ENCODE measurements around the gene SIRPA.

SIRPA gene

DNA sequence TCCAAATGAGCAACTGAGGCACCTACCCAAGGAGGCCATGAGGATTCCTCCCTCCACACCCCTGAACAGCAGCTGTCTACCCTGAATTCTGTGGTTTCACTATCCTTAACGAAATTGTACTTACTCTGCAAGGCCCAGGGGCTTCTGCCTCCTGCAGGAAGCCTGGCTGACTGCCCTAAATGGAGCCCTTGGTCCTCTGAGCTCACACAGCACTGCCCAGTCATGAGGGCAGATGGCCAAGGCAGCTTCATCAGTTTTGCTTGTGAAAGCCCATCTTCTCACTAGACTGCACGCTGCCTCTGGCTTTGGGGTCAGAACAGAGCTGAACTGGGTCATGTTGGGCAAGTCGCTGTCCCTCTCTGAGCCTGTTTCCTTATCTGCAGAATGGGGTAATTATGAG is 26.4 kb upstream of the SIRPA start:
- Histone ChIP-seq H3K4me3 (ENCODE audit: low read length) (no peak overlapping the region), H3K4me1 (ENCODE audit: low read length) (peaks cover 39% of the 10 kb centered on the region), H3K27me3 (ENCODE audit: low read depth, low read length) (peaks cover 83% of the 10 kb centered on the region), H3K79me2 (ENCODE audit: low read length) (no peaks in the 10 kb centered on the region), H3K9ac (ENCODE audit: low read length) (no peak overlapping the region), H3K4me2 (ENCODE audit: low read length) (peak overlapping the region; percentile 10; the same call in 1 of the 2 replicates), H3K9me3 (ENCODE audit: insufficient read depth, low read length) (no peaks in the 10 kb centered on the region), H3K36me3 (replicated peaks; ENCODE audit: low read depth, low read length) (no peaks in the 10 kb centered on the region), H3K27ac (ENCODE audit: low read length) (no peak overlapping the region), H4K20me1 (ENCODE audit: insufficient read depth, low read length) (no peaks in the 10 kb centered on the region), H2AFZ (ENCODE audit: low read depth, low read length) (no peak overlapping the region)
- TF ChIP-seq EZH2phosphoT487 (IDR thresholded peaks at IDR 0.05; ENCODE audit: low read depth): no peak
- TF ChIP-seq, protein P1, sequence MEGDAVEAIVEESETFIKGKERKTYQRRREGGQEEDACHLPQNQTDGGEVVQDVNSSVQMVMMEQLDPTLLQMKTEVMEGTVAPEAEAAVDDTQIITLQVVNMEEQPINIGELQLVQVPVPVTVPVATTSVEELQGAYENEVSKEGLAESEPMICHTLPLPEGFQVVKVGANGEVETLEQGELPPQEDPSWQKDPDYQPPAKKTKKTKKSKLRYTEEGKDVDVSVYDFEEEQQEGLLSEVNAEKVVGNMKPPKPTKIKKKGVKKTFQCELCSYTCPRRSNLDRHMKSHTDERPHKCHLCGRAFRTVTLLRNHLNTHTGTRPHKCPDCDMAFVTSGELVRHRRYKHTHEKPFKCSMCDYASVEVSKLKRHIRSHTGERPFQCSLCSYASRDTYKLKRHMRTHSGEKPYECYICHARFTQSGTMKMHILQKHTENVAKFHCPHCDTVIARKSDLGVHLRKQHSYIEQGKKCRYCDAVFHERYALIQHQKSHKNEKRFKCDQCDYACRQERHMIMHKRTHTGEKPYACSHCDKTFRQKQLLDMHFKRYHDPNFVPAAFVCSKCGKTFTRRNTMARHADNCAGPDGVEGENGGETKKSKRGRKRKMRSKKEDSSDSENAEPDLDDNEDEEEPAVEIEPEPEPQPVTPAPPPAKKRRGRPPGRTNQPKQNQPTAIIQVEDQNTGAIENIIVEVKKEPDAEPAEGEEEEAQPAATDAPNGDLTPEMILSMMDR (IDR thresholded peaks at IDR 0.05; ENCODE audit: low read depth, low read length): no peak

DNA sequence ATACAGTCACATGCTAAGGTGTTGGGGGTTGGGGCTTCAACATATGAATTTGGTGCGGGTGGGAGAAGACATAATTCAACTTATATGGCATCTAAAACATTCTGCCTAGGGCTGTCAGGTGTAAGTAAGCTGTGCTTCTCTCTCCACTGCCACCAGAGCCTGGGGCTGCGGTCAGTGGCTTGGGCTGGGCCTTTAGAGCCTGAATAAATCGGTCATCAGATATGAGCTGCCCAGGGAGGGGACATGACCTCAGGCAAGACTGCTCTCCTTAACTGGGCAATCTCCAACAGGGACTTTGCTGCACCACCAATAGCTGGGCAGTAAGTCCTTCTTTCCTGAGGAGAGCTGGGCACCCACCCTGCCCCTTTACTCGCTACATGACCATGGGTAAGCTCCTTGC is 24.9 kb upstream of the SIRPA start:
- Histone ChIP-seq H3K4me2 (ENCODE audit: low read length) (peak overlapping the region; percentile 84), H4K20me1 (ENCODE audit: insufficient read depth, low read length) (no peaks in the 10 kb centered on the region), H3K27ac (ENCODE audit: low read length) (no peak overlapping the region), H3K9ac (ENCODE audit: low read length) (no peak overlapping the region; the same call in 1 of the 2 replicates), H3K27me3 (ENCODE audit: low read depth, low read length) (peaks cover 74% of the 10 kb centered on the region), H2AFZ (ENCODE audit: low read depth, low read length) (no peak overlapping the region), H3K9me3 (ENCODE audit: insufficient read depth, low read length) (no peaks in the 10 kb centered on the region), H3K4me3 (ENCODE audit: low read length) (peak overlapping the region; percentile 45), H3K36me3 (replicated peaks; ENCODE audit: low read depth, low read length) (no peaks in the 10 kb centered on the region), H3K79me2 (ENCODE audit: low read length) (no peaks in the 10 kb centered on the region), H3K4me1 (ENCODE audit: low read length) (peaks cover 39% of the 10 kb centered on the region)
- TF ChIP-seq EZH2phosphoT487 (IDR thresholded peaks at IDR 0.05; ENCODE audit: low read depth): no peak
- TF ChIP-seq, protein P1 (IDR thresholded peaks at IDR 0.05; ENCODE audit: low read depth, low read length): no peak

DNA sequence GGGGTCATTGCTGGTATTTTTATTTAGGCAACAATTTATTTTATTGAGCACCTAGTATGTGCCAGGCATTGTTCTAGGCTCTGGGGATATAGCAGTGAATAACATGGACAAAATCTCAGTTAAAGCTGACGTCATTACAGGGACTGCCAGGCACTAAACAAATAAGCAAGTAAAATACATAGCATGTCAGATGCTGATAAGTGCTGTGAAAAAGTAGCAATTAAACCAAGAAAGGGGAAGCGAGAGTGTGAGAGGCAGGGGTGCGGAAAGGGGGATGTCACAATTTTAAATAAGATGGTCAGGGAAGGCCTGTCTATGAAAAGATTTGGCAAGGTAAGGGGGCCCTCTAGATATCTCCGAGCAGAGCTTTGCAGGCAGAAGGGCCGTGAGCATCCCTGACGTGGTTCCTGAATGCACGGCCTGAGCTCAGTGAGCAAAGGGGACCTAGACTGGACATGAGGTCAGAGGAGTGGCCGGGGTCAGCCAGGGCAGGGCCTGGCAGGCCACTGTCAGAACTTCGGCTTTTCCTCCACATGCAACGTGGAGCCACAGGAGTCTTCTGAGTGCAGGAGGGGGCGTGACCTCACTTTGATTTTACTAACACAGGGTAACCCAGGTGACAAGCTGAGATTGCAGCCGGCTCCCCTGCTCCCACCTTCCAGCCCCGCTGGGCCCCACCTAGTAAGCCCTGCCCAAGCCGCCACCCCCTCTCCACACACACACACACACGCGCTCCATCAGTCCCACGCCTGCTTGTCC is 24.2 kb upstream of the SIRPA start:
- no peak overlapping the region; the same call in 1 of the 2 replicates for H3K9ac ChIP-seq (ENCODE audit: low read length)
- H2AFZ ChIP-seq (ENCODE audit: low read depth, low read length): no peak overlapping the region
- H3K9me3 ChIP-seq (ENCODE audit: insufficient read depth, low read length): no peaks in the 10 kb centered on the region
- peaks cover 68% of the 10 kb centered on the region for H3K27me3 ChIP-seq (ENCODE audit: low read depth, low read length)
- no peaks in the 10 kb centered on the region for H3K36me3 ChIP-seq (replicated peaks; ENCODE audit: low read depth, low read length)
- H3K4me2 ChIP-seq (ENCODE audit: low read length): peak overlapping the region; percentile 84
- peaks cover 39% of the 10 kb centered on the region for H3K4me1 ChIP-seq (ENCODE audit: low read length)
- TF ChIP-seq, protein P1 (IDR thresholded peaks at IDR 0.05; ENCODE audit: low read depth, low read length): peak; percentile 52
- 0 out of 2 replicates have a peak, but pooled peaks have one; percentile 22 for TF ChIP-seq EZH2phosphoT487 (IDR thresholded peaks at IDR 0.05; ENCODE audit: low read depth)
- peak overlapping the region; percentile 24 for H3K27ac ChIP-seq (ENCODE audit: low read length)
- H3K79me2 ChIP-seq (ENCODE audit: low read length): no peaks in the 10 kb centered on the region
- peak overlapping the region; percentile 45 for H3K4me3 ChIP-seq (ENCODE audit: low read length)
- H4K20me1 ChIP-seq (ENCODE audit: insufficient read depth, low read length): no peaks in the 10 kb centered on the region

DNA sequence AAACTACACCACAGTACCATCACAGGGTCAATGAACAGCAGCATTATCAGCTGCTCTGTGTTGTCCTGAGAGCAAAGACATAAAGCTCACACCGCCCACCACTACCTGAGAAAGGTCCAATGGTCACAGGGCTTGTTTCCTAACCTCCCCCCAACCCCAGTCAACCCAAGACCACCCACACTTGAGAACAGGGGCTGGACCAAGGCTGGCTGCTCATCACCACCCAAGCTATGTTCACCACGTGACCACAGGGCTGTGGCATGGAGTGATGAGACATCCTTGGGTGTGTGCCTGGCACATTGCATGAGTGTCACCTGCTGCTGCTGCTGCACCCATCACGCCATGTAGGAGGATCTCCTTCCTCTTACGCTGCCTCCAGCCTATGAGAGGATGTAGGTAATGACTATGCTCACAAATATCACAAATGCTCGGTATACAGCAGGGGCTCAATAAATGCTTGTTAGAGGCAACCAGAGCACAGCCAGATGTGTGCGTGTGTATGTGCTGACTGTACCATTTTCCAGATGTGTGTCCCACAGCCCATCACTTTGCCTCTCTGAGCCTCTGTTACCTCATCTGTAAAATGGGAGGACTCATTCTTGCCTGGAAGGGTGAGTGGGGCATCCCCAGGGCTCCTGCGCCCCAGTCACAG is 23.3 kb upstream of the SIRPA start:
- Histone ChIP-seq H4K20me1 (ENCODE audit: insufficient read depth, low read length) (no peaks in the 10 kb centered on the region), H3K36me3 (replicated peaks; ENCODE audit: low read depth, low read length) (no peaks in the 10 kb centered on the region), H3K9ac (ENCODE audit: low read length) (no peak overlapping the region), H3K4me2 (ENCODE audit: low read length) (peak overlapping the region; percentile 84), H3K4me1 (ENCODE audit: low read length) (peaks cover 39% of the 10 kb centered on the region), H2AFZ (ENCODE audit: low read depth, low read length) (no peak overlapping the region), H3K27me3 (ENCODE audit: low read depth, low read length) (peaks cover 59% of the 10 kb centered on the region), H3K9me3 (ENCODE audit: insufficient read depth, low read length) (no peaks in the 10 kb centered on the region), H3K27ac (ENCODE audit: low read length) (no peak overlapping the region), H3K79me2 (ENCODE audit: low read length) (no peaks in the 10 kb centered on the region), H3K4me3 (ENCODE audit: low read length) (no peak overlapping the region; the same call in 1 of the 2 replicates)
- TF ChIP-seq, protein P1 (IDR thresholded peaks at IDR 0.05; ENCODE audit: low read depth, low read length): no peak
- TF ChIP-seq EZH2phosphoT487 (IDR thresholded peaks at IDR 0.05; ENCODE audit: low read depth): no peak
